GM18511 (cell line): ENCODE data around the gene TIPARP.
"Not testable (repeated sequence)": the region's sequence is repeated elsewhere in the genome, so short reads cannot be mapped to it uniquely, and the experiment has no call there.

Source experiments
- ATAC-seq: cut with Tn5 transposase; IDR thresholded peaks from one replicate; pipeline ENCODE4 v1.9.1; 2021; ENCODE audit warnings: mild to moderate bottlenecking, moderate library complexity; ENCODE audit not compliant: unreplicated experiment

Gene TIPARP

GRCh38 chr3:156707588-156707987 lies 33.2 kb downstream of the TIPARP start:
- ATAC-seq: no peak

GRCh38 chr3:156710429-156710828 lies 36.0 kb downstream of the TIPARP start:
- no peak for ATAC-seq

GRCh38 chr3:156711113-156711512 lies 36.7 kb downstream of the TIPARP start:
- ATAC-seq: no peak

DNA sequence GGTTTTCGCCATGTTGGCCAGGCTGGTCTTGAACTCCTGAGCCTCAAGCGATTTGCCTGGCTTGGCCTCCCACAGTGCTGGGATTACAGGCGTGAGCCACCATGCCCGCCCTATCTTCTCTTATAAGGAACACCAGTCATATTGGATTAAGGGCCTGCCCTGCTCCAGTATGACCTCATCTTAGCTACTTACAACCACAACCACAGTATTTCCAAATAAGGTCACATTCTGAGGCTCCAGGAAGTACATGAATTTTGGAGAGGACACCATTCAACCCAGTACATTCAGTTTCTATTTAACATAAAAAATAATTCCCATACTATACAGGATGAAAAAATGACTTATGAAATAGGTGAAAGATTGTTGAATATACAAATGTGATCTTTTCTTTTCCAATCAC lies 37.6 kb downstream of the TIPARP start:
- ATAC-seq: peak; percentile 91

GRCh38 chr3:156716105-156716862 lies 41.9 kb downstream of the TIPARP start:
- ATAC-seq: no peak

- no peak for ATAC-seq
These were observed 44.4 kb downstream of the TIPARP start for GRCh38 chr3:156718622-156719306.

GRCh38 chr3:156720826-156721225 lies 46.4 kb downstream of the TIPARP start:
- ATAC-seq: no peak

DNA sequence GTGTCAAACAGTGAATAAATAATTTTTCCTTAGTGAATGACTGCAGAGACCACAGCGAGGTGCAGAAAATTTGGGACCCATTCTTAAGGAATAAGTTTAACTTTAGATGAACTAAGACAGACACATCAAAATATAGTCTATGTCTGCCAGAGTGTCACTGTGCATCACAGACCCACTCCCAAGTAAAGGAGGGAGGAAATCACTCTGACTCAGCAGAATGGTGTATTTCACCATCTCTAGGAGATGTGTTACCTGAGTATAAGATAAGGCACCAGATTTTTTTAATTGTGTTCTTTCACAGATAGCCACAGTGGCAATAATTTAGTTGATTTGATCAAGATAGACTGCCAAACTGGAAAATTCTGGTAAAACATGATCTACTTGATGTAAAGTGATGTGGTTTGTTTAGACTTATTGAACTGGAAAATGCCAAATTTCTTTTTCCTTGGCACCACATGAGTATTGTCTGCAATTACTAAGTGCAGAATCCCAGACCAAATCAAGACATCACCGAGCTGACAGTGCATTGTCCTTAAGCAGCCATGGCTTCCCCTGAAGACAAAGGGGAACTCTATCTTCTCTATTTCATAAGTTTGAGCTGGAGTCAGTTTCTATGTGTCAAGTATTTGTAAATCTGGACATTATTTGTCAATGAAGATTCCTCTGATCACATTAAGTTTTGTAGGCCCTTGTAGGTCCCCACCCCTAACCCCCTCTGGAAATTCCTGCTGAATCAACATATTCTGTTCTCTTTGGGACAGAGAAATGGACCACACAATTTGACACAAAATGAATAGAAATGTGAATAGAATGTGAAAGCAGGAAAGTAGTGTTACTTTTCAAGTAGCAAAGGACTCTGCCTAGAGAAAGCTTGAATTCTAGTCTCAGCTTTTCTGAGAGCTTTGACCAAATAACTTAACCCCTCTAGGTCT lies 47.6 kb downstream of the TIPARP start:
- no peak for ATAC-seq

GRCh38 chr3:156723182-156723619 lies 48.8 kb downstream of the TIPARP start:
- peak; percentile 49 for ATAC-seq

DNA sequence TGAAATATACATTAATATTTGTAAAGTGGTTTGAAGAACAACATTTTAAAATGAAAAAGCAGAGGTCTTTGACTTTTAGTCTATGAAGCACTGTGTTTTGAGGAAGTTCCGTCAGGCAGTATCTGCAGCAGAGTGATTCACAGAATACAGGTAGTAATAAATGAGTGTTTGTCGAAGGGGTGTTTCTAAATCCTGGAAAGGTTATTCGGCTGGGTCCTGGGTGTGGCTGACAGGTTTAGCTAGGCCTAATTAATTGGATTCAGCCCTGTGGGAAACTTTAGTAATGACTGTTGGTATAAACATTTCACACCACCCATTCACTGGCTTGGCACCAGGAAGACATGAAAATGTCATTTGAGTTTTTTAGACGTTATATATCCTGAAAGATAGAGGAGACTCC lies 51.3 kb downstream of the TIPARP start:
- no peak for ATAC-seq

DNA sequence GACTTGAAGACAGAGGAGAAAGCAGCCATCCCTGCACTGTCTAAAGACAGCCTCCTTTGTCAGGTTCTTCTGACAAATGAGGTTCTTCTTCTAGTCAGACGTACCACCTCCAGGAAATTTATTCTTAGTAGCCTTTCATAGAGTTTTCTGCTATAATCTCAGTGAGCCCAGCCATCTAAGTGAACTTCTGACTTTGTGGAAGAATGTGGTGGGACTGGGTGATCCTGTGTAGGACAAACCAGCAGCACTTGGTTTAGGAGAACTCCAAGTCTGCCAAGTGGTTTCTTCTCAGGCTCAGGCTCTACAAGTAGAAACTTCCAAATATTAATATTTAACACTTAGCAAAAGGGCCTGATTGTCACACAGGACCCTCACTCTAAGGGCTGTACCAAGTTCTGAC lies 52.1 kb downstream of the TIPARP start:
- ATAC-seq: no peak

DNA sequence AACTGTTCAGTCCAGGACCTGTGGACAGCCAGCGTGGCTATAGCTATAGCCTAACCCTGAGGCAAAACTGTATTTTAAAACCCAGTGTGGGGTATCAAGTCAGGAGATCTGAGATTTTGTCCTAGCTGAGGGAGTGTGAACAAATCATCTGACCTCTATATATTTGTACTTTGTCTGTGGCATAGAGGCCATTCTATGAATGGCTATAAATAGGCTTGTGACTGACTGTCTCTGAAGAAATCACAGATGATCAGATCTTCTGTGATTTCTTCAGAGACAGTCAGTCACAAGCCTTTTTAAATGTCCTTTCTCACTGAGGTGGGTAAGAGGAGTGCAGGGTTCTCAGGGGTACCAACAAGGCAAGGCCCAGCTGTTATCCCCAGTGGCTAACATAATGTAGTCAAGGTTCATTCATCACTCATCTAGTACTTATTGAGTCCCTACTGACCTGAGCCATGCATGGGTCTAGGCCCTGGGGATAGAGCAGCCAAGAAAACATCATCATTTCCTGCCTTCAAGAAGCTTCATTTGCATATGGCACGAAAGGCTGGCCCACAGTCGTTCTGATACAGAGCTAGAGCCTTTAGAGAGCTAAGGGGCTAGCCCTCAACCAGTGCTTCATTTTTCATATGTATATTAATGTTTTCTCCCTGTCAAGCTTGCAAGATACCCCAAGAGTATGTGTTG lies 53.3 kb downstream of the TIPARP start:
- ATAC-seq: peak; percentile 85

DNA sequence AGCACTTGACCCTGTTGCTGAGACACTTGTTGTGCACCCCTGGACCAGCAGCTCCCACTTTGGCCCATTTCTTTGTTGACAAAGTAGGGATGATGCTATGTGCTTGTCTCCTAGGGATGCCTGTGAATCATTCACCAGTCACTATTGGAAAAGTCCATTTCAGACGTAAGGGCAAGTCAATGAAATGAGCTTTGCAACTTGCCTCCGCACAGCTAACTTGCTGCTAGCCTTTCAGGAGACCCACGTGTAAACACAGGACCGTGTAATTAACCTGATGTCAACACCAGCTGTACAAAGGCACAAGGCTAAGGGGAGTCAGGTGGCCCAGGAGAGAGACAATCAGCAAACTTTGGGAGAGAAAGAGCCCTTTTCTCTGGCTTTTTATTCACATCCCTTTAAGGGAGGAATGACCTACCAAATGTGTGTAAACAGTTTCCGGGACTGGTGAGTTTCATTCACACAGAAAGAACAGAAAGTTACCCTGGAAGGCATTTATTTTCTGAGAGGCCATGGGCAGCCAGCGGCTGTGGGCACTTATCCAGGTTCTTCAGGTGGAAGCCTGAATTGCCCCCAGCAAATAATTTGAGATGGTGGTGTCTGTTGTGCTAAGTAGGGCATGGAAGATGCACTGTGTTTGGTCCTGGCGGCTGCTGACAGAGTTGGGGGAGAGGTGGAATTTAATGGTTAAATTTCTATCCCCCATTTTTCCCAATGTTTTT lies 54.0 kb downstream of the TIPARP start:
- peak; percentile 19 for ATAC-seq

DNA sequence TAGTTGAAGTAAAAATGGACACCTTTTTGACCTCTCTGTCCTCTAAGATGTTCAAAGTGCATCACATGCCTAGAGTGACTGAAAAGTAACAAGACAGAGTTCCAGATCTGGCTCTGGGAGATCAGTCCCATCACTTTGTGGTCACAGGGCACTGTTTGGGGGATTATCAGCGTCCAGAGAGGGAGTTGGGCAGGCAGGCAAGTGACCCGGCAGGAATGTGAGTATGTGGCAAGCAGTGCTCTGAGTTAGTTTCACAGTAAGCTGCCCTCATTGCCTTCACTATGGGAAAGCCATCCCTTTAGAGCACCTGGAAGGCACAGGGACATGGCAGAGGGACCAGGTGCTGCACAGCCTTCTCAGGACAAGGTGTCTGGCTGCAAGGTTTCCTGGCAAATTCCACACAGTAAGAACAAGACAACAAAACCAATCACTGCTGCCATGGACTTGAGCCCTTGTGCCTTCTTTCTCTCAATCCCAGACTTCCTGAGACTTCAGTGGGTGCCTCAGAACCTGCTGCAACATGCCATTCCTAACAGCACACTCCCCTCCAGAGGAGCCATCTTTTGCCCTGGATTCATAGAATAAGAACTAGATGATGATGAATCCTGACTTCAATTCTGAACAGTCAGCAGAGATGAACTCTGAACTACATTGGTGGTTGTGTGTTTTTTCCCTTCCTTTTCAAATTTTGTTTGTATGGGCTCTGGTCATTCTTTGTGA lies 55.2 kb downstream of the TIPARP start:
- ATAC-seq: no peak

DNA sequence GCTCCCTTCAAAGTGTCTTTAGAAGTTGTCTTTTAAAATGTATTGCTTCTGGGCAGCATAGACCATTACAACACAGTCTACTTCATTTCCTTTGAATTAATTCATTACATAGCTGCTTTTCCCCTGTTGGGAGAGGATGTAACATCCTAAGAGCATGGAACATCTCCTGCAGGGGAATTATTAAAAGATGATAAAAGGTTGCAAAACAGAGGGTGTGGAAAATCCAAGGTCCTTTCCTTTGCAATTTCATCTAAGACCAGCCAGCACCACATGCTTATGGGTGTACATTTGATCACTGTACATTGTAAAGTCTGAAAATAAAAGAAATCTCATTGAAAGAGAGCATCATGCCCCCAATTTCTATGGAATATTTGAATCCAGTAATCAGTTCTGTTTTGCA lies 57.4 kb downstream of the TIPARP start:
- no peak for ATAC-seq

- ATAC-seq: no peak
These were observed 57.9 kb downstream of the TIPARP start for GRCh38 chr3:156732261-156732660.

- ATAC-seq: no peak
These were observed 58.5 kb downstream of the TIPARP start for GRCh38 chr3:156732715-156733421.

- not testable (repeated sequence) for ATAC-seq
These were observed 60.3 kb downstream of the TIPARP start for GRCh38 chr3:156734661-156735060.

DNA sequence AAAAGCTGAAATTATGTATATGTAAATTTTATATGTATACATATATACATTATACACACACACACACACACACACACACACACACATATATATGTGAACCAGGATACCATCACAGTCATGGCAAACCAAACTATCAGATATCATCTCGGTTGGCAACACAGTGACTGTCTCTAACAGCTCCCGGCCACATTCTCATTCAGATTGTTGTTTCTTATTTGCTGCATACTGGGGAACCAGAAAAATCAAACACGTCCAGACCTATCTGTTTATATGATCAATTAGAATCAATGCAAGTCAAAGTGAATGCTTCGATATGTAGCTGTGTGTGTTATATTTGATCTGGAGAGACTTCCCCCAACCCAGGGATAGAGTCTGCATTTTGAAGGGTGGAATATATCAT lies 61.1 kb downstream of the TIPARP start:
- no peak for ATAC-seq
